Smooth muscle cell of the brain vasculature (primary cell): ENCODE measurements around the gene TRIM63.

Source experiments
- DNase-seq: peaks from one replicate; pipeline ENCODE4 v3.0.0-alpha.2; 2012; ENCODE audit warnings: low read depth, low spot score

Gene TRIM63

DNA sequence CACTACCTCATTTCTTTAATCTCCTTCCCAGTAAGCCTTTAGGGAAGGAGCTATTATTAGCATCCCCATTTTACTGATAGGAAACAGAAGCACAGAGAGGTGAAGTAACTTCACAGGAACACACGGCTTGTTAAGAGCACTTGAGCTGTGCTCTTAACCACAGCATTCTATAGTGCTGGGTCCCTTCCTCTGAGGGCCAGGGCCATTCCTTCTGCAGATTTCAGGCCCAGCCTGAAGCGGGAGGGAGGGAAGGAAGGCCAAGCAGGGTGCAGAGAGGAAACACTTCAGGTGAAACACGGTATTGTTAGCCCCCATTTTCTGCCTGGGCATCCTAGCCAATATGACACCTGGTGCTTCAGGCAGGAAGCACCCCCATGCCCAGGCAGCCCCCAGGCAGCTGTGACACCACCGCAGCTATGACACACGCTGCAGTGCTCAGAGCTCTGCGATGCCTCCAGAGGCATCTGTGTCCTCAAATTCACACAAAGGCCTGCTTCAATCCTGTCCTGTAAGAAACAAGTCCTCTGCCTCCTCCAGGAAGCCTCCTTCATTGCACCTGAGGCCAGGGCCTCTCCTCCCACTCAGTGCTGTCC, 50.4 kb downstream of the TRIM63 start:
- DNase-seq, result no peak

DNA sequence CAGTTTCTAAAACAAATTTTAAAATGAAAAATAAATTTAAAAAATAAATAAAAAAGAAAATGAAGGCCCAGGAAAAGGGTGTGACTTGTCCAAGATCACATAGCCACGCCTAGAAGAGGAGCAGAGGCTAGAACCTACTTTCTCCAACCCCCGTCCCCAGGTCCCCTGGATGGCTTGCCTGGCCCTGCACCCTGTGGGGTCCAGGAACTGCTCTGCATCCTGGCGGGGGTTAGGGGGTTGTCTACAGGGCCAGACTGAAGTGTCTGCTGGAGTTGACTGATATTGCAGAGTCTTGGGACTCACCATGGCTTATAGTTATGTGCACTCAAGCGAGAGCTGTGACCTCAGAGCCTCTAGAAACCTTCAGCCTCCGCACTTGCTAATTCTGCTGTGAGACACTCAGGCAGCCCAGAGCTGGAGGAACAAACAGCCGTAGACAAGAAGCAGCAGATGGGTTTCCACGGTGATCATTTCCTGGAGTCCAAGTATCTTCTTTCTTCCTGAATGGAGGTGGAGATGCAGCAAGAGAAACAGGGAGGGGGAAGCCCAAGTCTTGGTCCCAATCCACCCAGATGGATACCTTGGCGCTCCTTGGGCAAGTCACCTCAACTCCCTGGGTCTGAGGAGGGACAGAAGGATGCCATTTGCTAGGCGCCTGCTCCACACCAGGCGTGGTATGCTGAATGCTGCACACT, 51.0 kb downstream of the TRIM63 start:
- DNase-seq, result no peak

DNA sequence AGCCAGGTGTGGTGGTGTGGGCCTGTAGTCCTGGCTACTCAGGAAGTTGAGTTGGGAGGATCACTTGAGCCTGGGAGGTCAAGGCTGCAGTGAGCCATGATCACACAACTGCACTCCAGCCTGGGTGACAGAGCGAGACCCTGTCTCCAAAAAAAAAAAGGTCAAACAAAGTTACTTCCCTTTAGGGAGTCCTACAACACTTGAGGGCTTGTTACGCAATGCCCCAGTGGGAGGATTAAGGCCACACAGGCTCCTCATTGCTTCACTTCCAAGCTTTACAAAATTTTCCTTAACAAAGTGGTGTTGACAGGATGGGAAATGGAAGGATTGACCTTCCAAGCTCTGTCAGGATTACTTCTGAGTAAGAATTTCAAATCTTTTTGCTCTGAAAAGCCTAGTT, 52.1 kb downstream of the TRIM63 start:
- no peak for DNase-seq

DNA sequence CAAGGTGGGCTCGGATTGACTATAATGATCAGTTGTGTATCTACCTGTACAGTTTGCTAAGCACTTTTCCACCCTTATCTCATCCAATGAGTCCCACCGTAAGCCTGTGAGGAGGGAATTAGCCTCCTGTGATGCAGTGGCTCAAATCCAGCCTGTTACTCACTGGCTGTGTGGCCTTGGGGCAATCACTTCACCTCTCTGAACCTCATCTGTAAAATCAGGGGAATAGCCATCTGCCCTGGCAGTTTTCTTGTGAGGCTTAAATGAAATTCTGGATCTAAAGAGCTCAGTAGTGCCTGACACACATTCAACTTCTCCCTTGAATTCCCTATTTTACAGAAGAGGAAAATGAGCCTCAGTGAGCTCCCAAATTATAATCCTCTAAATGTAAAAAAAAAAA, 53.3 kb downstream of the TRIM63 start:
- DNase-seq, result no peak

DNA sequence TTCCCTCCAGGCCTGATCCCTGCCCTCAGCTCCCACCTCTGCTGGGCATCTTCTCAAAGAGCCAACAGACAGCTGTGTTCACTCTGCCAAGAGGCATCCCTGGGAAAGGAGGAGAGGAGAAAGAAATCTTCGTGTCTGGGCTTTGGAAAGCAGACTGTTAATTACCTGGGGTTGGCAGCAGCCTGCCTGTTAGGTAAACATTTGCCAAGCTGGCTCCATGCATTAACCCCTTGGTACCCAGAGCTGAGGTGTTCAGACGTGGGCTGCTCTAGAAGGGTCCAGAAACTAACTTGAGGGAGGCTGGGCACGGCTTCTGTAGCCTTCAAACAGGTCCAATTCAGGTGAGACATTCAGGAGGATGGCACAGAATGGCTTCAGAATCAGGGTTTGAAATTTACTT, 54.6 kb downstream of the TRIM63 start:
- no peak for DNase-seq

DNA sequence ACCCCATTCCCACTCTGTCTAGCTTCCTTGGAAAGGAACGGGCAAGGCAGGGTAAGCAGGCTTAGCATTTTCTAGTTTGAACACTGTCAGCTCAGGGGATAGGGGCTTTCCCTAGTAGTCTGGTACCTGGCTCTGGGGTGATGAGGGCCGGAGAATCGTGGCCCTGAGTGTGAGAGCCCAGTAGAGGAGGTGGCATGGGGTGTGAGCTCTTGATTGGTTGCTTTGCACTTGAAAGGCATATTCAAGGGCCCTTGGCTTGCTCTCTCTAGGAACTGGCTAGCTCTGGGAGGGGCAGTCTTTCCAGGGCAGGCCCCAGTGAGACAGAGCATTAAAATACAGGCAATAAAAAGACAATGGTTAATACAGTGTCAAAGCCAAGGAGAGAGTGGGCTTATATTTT, 56.6 kb downstream of the TRIM63 start:
- DNase-seq, result no peak

DNA sequence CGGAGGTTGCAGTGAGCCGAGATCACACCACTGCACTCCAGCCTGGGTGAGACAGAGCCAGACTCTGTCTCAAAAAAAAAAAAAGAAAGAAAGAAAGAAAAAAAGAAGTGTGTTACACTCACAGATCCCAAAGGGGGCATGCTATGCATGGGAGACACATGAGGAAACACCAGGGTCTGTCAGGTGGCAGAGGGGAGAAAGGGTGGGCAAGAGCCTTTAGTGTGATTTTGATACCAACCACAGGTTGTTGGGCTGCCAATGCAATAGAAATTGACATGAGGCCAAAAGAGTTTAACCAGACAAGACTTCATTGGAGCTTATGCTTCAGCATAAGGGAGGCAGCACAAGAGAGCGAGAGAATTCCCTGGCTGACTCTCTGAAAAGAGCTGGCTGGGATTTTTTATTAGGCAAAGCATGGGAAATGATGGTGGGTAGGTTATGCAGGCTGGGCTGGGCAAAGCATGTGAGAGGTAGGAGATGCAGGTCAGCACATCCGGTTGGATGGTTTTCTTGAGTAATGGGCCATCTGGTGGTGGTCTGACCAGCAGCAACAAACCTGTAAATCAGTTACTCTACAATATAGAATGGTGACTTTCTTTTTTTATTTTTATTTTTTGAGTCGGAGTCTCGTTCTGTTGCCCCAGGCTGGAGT, 57.5 kb downstream of the TRIM63 start:
- DNase-seq, result no peak

DNA sequence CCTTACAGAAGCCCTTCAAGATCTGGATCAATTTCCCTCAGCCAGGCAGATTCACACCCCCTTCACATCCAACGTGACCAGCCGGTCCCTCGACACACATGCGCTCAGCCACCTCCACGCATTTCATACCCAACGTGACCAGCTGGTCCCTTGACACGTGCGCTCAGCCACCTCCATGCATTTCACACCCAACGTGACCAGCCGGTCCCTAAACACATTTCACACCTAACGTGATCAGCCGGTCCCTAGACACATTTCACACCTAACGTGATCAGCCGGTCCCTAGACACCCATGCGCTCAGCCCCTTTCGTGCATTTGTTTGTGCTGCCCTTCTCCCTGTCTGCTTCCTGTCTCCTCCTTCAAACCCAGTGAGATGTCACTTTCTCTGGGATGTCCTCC, 60.7 kb downstream of the TRIM63 start:
- no peak for DNase-seq

DNA sequence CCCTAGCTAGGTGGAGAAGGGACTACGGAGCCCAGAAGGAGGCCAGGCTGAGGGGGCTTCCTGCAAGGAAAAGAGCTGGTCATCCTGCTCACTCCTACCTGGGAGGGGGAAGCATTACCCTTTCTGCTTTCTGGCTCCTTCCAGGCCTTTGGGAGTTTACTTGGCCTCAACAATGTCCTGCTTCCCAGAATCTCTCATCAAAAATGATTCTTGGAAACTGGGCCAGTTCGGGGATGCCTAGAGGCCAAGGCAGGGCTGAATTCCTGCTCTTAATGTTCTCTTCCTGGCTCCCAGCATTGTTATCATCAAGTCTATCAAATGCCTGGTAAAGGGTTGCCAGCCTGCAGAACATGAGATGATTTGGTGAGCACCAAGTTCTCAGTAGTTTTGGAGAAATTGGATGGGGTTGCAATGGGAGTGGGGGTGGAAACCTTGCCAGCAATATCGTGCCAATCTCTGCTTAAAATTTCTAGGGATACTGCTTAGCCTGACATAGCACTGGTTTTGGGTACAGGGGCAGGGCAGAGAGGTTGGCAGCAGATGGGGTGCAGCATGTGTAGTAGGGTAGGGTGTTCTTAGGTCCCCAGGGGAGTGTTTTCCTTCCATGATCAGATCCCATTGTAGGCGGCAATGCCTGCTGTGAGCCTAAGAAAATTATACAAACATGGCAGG, 61.9 kb downstream of the TRIM63 start:
- no peak for DNase-seq

DNA sequence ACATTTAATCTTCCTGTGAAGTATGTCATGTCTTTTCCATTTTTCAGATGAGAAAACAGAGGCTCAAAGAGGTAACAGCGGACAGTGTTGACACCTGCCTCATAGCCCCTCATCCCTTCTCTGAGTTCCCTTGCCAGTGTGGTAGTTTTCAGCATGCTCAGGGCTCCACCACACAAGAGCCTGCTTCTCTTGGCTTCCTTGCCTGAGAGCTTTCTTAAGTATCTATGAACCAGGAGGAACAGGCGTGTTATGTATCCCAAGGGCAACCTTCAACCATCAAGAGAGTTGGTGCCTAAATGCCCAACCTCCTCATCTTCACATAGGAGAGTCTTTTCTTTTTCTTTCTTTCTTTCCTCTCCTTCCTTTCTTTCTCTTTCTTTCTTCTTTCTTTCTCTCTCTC, 63.7 kb downstream of the TRIM63 start:
- no peak for DNase-seq

DNA sequence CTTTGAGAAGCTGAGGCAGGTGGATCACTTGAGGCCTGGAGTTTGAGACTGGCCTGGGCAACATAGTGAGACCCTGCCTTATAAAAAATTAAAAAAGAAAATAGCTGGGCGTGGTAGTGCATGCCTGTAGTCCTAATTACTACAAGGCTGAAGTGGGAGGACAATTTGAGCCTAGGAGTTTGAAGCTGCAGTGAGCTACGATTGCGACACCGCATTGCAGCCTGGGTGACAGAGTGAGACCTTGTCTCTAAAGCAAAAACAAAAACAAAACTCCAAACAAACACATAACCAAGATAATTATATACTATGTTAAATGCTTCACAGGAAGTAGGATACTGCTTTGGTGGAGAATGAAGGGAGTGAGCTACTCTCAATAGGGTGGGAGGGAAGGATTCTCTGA, 64.2 kb downstream of the TRIM63 start:
- no peak for DNase-seq
